Progenitor cell of endocrine pancreas (in vitro differentiated cells): ENCODE measurements around the gene UCK2. TPM values are rescaled to one million over a fixed set of nuclear protein-coding genes. Genes with fewer than 3 reads are reported as not detected.

Source experiments
- DNase-seq: peaks from one replicate; pipeline ENCODE4 v3.0.0; 2021; ENCODE audit warnings: low spot score; ENCODE audit not compliant: unreplicated experiment
- H3K27ac Mint-ChIP-seq: 2 replicates; pipeline ENCODE4 v1.8.0; 2021; ENCODE audit warnings: mild to moderate bottlenecking, moderate library complexity, mixed read lengths
- H3K27me3 Mint-ChIP-seq: 2 replicates; pipeline ENCODE4 v1.8.0; 2021; ENCODE audit warnings: mixed read lengths
- H3K36me3 Mint-ChIP-seq: 2 replicates; pipeline ENCODE4 v1.8.0; 2022; ENCODE audit warnings: mixed read lengths; ENCODE audit not compliant: insufficient read depth
- H3K4me1 Mint-ChIP-seq: 2 replicates; pipeline ENCODE4 v1.8.0; 2021; ENCODE audit warnings: low read depth, mixed read lengths
- H3K4me3 Mint-ChIP-seq: 2 replicates; pipeline ENCODE4 v1.8.0; 2021; ENCODE audit warnings: low read depth, mild to moderate bottlenecking, moderate library complexity, mixed read lengths
- H3K9me3 Mint-ChIP-seq: 2 replicates; pipeline ENCODE4 v1.8.0; 2021; ENCODE audit warnings: low read depth, mixed read lengths
- CTCF ChIP-seq: fragments of 200-600 bp; sonication (generic); IDR thresholded peaks from one replicate; pipeline ENCODE4 v1.5.0; 2021; ENCODE audit warnings: antibody characterized with exemption, mild to moderate bottlenecking; ENCODE audit not compliant: unreplicated experiment
- total RNA-seq: library from RNA; stranded (reverse); gene quantifications from 2 replicates; pipeline ENCODE4 v1.2.1, GENCODE V29; 2021

UCK2 gene
- total RNA-seq, 1 donor from 2014 or later: 29.7 TPM

- no peak for TF ChIP-seq CTCF
- no peaks in the 10 kb centered on the region for H3K9me3 Mint-ChIP-seq
- peaks cover 7% of the 10 kb centered on the region for H3K4me1 Mint-ChIP-seq
- H3K27me3 Mint-ChIP-seq: no peaks in the 10 kb centered on the region
- H3K4me3 Mint-ChIP-seq: no peak overlapping the region
- DNase-seq: no peak
- H3K36me3 Mint-ChIP-seq: no peaks in the 10 kb centered on the region
- H3K27ac Mint-ChIP-seq: no peak overlapping the region
Observed at GRCh38 chr1:165834881-165835280, 7.5 kb downstream of the UCK2 start.

GRCh38 chr1:165836664-165837482, 9.5 kb downstream of the UCK2 start:
- Mint-ChIP-seq H3K27me3 (no peaks in the 10 kb centered on the region), H3K36me3 (no peaks in the 10 kb centered on the region), H3K9me3 (no peaks in the 10 kb centered on the region), H3K4me3 (no peak overlapping the region), H3K4me1 (peaks cover 12% of the 10 kb centered on the region), H3K27ac (no peak overlapping the region)
- no peak for TF ChIP-seq CTCF
- no peak for DNase-seq

- Mint-ChIP-seq H3K9me3 (no peaks in the 10 kb centered on the region), H3K4me3 (no peak overlapping the region), H3K27me3 (no peaks in the 10 kb centered on the region), H3K27ac (no peak overlapping the region), H3K4me1 (peaks cover 18% of the 10 kb centered on the region), H3K36me3 (no peaks in the 10 kb centered on the region)
- no peak for TF ChIP-seq CTCF
- no peak for DNase-seq
Observed at GRCh38 chr1:165837838-165838364, 10.5 kb downstream of the UCK2 start.

- Mint-ChIP-seq H3K4me1 (peaks cover 23% of the 10 kb centered on the region), H3K9me3 (no peaks in the 10 kb centered on the region), H3K27ac (no peak overlapping the region), H3K4me3 (no peak overlapping the region), H3K27me3 (no peaks in the 10 kb centered on the region), H3K36me3 (no peaks in the 10 kb centered on the region)
- TF ChIP-seq CTCF: no peak
- no peak for DNase-seq
Observed at GRCh38 chr1:165840423-165840822, 13.0 kb downstream of the UCK2 start.

- no peak for DNase-seq
- H3K4me3 Mint-ChIP-seq: no peak overlapping the region
- no peak overlapping the region for H3K27ac Mint-ChIP-seq
- H3K9me3 Mint-ChIP-seq: no peaks in the 10 kb centered on the region
- no peaks in the 10 kb centered on the region for H3K27me3 Mint-ChIP-seq
- H3K4me1 Mint-ChIP-seq: peaks cover 25% of the 10 kb centered on the region
- H3K36me3 Mint-ChIP-seq: no peaks in the 10 kb centered on the region
- TF ChIP-seq CTCF: no peak
Observed at GRCh38 chr1:165841582-165842017, 14.2 kb downstream of the UCK2 start.
